Activated CD4-positive, alpha-beta T cell treated with anti-CD3 and anti-CD28 coated beads, Interleukin-2, amount 50 U/mL, for 4 hours (primary cell): ENCODE data around the gene RGS9.

Experiments
- DNase-seq, 2 experiments: peaks; one replicate each; pipeline ENCODE4 v3.0.0-alpha.2; 2020

The RGS9 gene

DNA sequence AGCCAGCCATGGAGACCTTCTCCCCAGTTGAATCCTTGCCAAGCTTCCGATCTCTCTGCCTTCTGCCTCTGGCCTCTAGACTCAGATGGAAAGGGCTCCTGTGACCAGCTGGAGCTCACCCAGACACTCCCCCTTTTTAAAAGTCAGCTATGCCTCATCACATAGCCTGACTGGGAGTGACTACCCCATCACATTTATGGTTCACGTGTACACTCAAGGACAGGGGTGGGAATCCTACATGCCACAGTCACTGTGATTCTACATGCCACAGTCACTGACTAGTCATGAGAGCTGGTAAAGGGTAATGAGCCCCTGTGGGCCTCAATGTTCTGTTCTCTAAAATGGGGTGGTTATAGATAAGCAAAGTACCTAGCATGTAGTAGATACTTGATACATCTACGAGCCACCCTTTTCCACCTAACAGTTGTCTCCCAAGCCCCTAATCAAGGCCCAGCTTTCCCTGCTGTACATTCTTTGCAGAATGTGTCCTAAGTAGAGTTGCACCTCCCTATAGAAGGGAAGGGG, 85.1 kb downstream of the RGS9 start:
- DNase-seq: no peak

DNA sequence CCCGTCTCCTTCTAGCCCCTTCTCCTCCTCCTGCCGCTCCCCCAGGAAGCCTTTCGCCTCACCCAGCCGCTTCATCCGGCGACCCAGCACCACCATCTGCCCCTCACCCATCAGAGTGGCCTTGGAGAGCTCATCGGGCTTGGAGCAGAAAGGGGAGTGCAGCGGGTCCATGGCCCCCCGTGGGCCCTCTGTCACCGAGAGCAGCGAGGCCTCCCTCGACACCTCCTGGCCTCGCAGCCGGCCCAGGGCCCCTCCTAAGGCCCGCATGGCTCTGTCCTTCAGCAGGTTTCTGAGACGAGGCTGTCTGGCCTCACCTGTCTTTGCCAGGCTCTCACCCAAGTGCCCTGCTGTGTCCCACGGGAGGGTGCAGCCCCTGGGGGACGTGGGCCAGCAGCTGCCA, 87.9 kb downstream of the RGS9 start:
- no peak for DNase-seq

DNA sequence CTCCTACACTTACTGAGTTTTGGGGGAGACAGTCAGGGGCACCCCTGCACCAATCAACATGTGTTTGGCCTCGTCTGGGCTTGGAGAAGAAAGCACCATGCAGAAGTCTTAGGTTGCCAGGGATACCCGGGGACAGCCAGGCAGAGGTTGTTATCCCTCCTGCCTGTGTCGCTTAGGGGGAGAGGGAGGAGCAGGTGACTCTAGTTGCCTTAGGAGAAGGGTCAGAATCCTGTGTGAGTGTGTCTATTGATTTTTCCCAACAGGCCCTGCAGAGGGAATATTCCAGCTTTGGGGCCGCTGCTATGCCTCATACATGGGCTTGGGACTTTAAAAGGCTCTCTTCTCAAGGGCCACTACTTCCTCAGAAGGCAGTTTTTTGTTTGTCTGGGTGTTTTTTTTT, 89.1 kb downstream of the RGS9 start:
- DNase-seq: no peak

DNA sequence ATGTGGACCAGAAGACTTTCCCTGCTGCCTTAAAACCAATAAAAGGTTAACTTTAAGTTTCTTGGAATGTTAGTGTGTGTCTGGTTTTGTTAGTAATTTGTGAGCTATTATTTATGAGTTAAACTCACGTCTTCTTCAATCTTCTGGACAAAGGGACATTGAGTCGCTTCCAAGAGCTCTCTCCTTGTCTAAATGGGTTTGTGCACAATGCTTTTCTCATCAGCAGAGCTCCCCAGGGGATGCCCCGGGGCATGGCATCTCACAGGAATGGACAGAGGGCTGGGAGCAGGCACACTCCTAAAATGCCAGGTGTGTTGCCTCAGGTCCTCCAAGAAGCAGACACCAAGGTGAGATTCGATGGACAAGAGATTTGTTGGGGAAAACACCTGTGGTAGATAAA, 90.5 kb downstream of the RGS9 start:
- DNase-seq: no peak

DNA sequence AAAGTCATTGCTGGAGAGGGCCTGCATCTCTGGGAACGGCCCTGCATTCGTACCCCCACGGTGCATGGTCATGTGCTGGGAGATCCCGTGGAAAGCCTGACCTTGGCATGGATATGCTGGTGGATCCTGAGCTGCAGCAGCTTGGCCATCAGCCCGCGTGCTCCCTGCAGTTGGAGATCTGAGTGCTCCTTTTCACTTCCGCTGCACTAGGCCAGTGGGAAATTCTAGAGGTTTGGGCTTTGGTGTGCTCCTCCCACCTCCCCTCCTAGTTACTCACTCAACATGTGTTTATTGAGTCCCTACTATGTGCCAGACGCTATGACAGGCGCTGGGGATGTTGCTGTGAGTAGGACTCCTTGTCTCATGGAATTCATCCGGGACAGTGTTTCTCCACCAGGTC, 91.1 kb downstream of the RGS9 start:
- no peak for DNase-seq

DNA sequence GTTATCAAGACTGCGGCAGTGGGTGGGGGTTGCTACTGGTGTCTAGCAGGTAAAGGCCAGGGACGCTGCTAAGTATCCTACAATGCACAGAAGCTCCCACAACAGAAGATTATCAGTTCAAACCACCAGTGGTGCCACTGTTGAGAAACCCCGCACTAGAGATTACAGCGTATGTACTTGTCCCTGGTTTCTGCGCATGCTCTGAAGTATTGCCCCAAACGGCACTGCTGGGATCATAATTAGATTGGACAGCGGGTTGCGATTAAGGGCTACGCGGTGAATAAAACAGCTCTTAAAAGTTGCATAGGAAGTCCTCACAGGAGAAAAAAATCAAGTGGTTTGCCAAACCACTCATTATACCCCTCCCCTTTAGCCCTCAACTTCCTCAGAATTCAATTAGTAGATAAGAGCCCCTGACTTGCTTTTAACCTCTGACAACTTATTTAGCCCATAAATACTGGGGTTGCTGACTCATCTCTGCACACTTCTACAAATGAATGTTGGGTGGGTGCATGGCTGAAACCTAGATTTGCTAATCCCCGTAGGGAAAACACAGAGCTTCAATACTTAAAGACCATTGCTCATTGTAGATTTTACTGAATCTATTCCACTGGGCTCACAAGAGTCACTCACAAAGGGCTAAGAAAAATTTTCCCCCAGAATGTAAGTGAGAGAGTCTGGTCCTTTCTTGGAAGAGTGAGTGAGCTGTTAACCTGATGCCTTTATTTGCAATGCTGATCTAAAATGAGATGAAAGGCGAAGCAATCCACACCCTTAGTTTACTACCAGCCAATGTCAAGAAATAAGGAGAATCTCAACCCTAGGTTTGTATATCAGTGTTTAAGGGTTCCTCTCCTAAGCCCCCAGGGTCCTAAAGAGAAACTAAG, 91.8 kb downstream of the RGS9 start:
- DNase-seq: peak; percentile 7 to 13

DNA sequence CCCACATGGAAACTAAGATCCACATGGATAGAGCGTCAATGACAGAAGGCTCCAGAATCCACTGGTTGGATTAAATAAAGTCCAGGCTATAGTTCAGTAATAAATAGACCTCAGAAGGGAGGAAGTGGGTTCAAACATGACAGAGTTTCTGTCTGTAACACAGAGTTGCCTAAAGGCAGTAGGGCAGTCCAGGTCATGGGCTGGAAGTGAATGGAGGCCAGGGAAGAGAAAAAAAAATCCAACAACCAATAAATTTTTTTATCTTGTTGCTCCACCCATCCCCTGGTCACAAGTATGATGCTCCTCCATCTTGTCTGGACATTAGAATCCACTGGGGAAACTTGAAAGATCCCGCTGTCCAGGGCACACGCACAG, 92.4 kb downstream of the RGS9 start:
- no peak for DNase-seq

DNA sequence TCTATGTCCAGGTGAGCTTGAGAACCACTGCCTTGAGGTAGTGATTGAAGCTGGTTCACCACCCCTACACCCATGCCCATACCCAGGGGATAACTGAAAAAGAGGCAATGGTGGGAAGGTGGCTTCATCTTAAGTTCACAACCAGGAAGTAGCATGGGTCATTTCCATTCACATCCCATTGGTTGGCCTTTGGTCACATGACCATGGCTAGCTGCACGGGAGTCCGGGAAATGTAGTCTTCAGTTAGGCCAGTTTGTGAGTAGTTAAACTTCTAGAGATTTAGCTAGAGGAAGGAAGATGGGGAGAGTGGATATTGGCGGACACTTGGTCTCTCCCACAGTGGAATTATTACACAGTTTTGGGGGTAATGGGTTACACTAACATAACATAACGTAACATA, 92.9 kb downstream of the RGS9 start:
- no peak for DNase-seq

DNA sequence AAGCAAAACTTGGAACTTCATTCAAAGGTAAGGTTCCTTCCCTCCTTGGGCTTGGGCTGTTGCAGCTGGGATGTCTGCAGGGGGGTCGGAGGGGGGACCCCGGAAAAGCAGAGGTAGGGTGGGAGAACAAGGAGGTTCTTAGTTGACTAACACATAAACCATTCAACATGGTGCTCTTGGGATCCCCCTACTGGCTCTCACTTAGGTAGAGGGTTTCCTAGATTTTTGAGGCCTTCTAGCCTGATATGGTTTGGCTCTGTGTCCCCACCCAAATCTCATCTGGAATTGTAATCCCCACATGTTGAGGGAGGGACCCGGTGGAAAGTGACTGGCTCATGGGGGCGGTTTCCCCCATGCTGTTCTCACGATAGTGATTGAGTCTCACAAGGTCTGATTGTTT, 93.9 kb downstream of the RGS9 start:
- no peak for DNase-seq

DNA sequence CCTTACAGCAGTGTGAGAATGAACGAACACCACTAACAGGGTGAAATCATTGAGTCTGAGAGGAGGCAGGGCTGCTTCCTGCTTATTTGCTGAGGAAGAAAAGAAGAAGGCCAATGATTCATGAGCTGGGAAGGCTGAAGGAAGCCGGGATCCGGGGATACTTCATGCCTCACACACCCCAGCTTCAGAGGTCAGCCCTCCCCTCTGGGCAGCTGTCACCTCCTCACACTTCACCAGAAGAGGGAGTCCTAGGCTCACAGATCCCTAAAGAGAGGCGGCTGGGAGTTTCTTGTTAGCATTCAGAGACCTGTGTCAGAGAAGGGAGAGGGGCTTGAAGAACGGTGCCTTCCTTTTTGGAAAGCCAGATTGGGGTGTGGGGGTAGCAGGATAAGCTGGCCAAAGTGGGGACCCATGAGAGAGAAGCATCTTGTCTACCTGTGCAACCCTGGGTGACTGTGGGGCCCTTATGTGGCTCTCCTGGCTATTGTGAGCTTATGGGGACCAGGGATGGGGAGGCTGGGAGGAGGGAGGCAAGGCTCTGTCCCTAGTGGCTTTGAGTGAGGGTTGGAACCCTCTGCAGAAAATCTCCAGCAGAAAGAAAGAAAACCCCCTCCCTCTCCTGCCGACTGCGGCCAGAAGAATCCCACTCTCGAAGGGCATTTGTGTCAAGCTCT, 94.6 kb downstream of the RGS9 start:
- DNase-seq: peak; percentile 20

DNA sequence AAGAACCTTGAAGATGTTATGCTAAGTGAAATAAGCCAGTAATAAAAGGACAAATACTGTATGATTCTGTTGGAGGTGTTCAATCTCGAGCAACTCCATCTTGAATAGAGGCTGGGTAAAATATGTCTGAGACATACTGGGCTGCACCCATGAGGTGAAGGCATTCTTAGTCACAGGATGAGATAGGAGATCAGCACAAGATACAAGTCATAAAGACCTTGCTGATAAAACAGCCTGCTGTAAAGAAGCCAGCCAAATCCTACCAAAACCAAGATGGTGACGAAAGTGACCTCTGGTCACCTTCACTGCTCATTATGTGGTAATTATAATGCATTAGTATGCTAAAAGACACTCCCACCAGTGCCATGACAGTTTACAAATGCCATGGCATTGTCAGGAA, 98.1 kb downstream of the RGS9 start:
- no peak for DNase-seq

DNA sequence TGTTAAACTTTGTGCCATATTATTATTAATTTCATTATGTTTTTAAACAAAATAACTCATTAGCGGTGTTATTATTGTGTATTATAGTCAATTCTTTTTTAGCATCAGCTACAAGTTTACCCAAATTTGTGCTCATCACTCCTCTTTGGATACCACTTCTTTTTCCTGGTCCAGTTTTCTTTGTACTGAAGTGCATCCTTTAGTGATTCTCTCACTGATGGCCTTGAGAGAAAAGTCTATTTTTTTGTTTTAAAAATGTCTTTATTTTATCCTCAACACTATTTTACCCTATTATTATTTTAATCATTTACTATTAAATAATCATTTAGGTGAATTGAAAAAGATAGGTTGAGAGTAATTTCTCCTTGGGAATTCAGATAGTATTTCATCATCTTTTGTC, 99.2 kb downstream of the RGS9 start:
- no peak for DNase-seq

DNA sequence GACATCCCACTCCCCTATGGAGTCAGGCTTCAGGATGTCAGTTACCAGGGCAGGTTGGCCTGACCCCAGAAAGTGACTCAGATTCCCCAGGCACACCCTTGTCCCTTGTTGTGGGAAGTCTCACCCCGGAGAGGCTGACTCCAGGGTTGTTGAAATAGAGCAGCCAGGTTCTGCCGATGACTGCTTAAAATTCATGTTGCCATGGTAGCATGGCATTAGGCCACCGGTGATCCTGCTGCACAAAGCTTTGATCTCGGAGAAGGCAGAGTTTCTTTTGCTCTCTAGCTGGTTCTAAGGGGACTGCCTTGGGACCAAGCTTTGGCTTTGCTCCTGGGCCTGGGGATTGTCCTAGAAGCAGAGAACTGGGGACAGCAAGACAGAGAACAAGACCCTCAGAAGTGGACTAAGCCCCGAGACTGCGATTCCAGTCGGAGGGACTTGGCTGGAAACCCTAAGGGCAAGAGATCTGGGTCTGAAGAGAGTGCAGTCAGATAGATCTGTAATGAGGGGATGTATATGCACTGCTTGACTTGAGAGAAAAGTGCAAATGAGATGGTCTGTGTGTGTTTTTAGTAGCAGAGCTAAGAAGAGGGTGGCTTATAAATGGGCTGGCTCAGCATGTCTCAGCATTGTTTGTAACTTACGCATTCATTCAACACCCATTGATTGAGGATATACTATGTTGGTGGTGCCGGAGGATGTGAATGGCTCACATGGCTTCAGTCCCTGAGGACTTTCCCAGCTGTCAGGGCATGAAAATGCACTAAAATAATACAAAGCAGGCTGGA, 106.9 kb downstream of the RGS9 start:
- no peak for DNase-seq

DNA sequence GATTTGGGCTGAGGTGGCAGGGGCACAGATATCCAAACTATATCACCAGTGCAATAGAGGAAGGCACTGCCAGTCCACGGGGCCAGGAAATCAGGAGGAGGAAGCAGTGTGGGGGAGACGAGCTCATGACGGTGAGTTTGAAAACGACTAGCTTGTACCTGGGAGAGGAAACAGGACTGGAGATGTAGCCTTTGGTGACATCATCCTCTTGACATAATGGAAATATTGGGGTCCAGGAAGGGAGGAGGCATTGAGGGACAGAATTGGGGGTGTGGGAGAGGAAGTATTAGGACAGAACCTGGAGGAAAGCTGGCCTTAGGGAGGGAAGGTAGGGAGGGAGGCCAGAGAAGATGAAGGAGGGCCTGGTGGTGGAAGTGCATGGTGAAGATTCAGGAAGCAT, 109.1 kb downstream of the RGS9 start:
- no peak for DNase-seq

DNA sequence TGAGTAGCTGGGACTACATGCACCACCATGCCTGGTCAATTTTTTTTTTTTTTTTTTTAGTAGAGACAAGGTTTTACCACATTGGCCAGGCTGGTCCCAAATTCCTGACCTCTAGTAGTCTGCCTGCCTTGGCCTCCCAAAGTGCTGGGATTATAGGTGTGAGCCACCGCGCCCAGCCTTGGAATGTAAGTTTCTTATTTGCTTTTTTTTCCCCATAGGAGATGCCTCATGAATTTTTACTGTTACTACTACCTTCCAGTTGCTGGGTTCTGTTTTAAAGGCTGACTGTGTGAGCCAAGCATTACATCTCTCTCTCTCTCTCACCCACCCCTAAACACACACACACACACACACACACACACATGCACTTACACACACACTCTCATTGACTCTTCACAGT, 112.6 kb downstream of the RGS9 start:
- DNase-seq: no peak

DNA sequence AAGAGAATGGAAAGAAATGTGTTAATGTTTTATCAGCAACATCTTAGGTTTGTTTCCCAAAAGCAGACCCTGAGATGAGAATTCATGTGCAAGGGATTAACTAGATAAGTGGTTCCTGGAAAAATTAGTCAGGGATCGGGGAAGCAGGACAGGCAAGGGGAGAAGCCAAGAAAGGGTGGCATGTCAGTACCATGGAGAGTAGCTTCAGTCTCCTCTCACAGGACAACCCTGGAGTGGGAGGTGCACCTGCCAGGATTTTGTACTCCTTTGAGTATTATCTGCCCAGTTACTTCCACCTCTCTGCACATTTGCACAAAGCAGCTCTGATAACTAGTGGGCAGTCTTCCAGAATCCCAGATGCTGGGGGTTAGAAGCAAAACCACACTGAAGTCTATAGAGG, 117.0 kb downstream of the RGS9 start:
- no peak for DNase-seq

DNA sequence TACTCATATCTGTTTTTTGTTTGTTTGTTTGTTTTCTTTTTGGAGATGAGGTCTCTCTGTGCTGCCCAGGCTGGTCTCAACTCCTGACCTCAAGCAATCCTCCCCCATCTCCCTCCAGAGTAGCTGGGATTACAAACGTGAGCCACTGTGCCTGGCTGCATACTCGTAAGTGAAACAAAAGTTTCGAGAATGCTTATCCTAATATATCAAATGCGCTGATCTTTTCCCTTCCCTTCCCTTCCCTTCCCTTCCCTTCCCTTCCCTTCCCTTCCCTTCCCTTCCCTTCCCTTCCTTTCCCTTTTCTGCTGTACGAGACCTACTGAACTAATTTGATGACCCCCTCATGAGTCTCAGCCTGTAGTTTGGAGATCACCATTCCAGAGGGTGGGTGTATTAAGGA, 122.1 kb downstream of the RGS9 start:
- no peak for DNase-seq

DNA sequence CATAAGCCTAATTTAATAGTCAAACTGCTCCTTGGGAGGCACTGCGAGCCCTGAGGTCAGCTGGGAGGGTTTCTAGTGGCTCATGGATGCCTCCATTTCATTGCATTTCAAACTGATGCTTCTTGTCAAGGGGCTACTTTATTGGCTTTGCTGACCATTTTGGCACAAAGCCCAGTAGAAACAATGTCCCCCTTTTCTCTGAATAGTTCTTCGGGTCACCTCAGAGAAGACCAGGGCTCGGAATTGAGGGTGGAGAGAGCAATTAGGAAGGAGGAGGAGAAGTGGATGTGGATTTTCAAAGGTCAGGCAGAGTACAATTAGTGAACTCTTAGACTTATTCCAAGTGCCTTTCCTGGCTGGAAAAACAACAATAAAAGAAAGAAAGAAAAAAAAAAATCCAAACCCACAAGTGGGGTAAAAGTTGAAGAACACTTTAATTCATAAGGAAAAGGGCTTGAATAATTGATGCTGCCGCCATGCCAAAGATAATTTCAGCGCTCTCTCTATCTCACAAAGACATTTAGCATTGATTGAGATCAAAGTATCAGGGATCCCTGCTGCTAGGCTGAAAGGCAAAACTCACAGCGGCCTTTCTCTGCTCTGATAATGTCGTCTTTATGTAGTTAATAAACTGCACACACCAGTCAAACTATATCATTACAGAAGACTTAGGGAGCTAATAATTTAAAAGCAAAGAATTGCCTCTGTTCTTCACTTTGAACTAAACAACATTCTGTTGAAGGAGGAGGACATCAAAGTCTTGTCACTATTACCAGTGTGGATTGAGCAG, 122.7 kb downstream of the RGS9 start:
- no peak for DNase-seq

DNA sequence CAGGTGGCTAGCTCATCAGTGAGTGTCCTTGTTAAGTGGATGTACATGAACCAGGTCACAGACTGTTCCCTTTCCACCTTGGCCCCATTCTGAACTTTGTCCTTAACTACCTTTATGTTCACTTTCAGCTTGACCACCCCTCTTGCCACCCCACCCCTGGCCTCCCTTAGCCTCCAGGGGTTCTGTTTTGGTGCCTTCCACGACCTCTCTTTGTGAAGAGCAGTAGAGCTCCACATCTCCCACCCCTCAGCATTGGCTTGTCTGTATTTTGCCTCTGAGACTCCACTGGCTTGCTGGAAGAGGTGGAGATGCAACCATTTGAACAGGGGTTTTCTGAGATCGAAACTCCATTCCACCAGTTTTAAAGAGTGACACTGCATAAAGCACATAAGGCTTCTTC, 123.5 kb downstream of the RGS9 start:
- DNase-seq: no peak

DNA sequence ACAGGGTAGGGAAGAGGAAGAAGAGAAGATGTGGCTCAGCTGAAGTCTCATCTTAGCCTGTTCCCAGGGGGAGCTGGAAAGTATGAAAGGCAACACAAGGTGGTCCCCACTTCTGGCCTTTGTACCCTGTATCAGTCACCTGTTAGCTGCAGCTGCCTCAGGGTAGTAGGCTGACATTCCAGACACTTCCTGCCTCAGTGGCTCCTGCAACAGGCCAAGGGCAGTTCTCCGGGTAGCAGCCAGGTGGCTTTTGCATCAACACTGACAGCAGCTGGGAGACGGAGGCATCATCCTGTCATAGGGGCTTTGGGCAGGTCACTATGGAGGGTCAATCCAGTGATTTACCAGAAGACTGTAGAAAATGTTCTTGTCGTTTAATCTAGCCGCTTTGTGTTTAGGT, 124.0 kb downstream of the RGS9 start:
- no peak for DNase-seq

DNA sequence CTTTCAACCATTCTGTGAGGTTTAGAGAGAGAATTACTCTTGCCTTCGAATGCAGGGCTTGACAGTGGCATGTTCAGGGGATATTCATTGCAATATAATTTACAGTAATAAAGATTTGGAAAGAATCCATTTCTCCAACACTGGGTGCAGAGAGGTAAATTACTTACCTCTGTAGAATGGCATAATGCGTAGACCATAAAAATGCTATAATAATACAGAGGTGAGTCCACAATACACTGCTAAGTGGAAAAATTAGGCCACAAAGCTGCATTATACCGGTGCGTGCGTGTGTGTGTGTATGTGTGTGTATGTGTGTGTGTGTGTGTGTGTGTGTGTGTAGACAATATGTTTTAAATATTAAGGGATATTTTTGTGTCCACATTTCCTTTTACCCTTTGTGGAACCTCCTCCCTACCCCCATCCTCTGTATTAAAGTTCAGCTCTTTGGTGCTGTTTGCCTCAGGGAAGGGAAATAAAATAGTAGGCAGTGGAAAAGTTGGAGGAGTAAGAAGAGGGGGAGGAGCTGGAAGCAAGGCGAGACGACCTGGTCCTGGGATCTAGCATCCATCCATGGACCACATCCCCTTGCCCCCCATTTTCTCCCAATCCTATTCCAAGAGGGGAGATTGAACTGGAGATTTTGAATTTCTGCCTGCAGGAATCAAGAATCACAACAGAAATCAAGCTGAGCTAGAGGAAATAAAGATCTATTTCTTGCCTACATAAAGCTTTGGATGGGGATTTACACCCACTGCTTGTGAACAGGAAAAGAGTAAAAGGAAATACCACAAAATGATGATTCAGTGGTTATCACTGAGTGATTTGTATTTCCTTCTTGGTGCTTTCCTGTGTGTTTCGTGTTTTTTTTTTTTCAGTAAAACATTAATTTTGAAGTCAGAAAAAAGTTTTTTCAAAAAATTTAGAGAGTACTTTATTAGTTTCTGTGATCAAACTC, 124.8 kb downstream of the RGS9 start:
- no peak for DNase-seq

DNA sequence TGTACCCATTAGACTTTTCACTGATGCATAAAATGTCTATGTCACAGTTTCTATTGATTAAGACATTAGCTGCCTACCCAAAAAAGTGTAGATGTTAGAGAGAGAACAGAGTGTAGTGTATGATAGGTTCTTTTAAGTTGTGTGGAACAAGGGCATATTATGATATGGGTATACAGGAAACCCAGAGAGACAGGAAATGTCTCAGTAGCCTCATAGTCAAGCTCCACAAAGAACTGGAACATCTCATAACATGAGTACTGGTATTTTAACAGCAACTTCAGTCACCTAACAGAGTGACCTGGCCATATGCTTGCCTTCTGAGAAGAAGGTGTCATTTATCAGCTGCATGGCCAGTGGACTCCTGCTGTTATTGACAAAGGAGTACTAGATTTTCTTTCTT, 128.1 kb downstream of the RGS9 start:
- no peak for DNase-seq
